ENCODE results near the gene CGB2.

GRCh38 chr19:49020931-49021895, 10.5 kb upstream of the CGB2 start:
- TF ChIP-seq YY1 (IDR thresholded peaks at IDR 0.05; ENCODE audit: low read depth) (no peak), CREB1 (IDR thresholded peaks at IDR 0.05; ENCODE audit: low read depth) (no peak)
